ENCODE measurements around the gene REM1.
"Not testable (repeated sequence)": the region's sequence is repeated elsewhere in the genome, so short reads cannot be mapped to it uniquely, and the experiment has no call there.

The REM1 gene

GRCh38 chr20:31474758-31475427, at the start of gene REM1, which contains the start of gene DEFB124:
Gene REM1, plus strand, starts transcription at chr20:31475288. Its CDS starts 1,158 bp downstream, at chr20:31476446.
Gene DEFB124, minus strand, starts transcription at chr20:31475127. Its CDS starts 2,114 bp downstream, at chr20:31473013.
- DNase-seq: no peak

GRCh38 chr20:31425797-31426196, 49.3 kb upstream of the REM1 start:
- no peak for DNase-seq

- not testable (repeated sequence) for DNase-seq
Observed at GRCh38 chr20:31426891-31427551, 48.1 kb upstream of the REM1 start.

GRCh38 chr20:31427576-31427975, 47.5 kb upstream of the REM1 start:
- not testable (repeated sequence) for DNase-seq

GRCh38 chr20:31430568-31431115, 44.4 kb upstream of the REM1 start:
- DNase-seq: no peak

- no peak for DNase-seq
Observed at GRCh38 chr20:31440012-31440659, 35.0 kb upstream of the REM1 start, which contains the start of gene DEFB123. Gene DEFB123, plus strand, starts transcription at chr20:31440632. Its CDS starts 67 bp downstream, at chr20:31440699.

GRCh38 chr20:31446084-31446819, 28.8 kb upstream of the REM1 start:
- no peak for DNase-seq

- DNase-seq: no peak
Observed at GRCh38 chr20:31449511-31450414, 25.3 kb upstream of the REM1 start.

GRCh38 chr20:31452575-31452974, 22.5 kb upstream of the REM1 start:
- DNase-seq: no peak

GRCh38 chr20:31454361-31454760, 20.7 kb upstream of the REM1 start:
- DNase-seq: no peak

GRCh38 chr20:31470946-31471345, 4.1 kb upstream of the REM1 start:
- DNase-seq: not testable (repeated sequence)

GRCh38 chr20:31472395-31473330, 2.4 kb upstream of the REM1 start:
- DNase-seq: no peak

- no peak for DNase-seq
Observed at GRCh38 chr20:31473331-31474096, 1.6 kb upstream of the REM1 start.

GRCh38 chr20:31474097-31474436, 1.0 kb upstream of the REM1 start:
- no peak for DNase-seq

- no peak for DNase-seq
Observed at GRCh38 chr20:31475472-31476293, 595 bp downstream of the REM1 start.

- no peak for DNase-seq
Observed at GRCh38 chr20:31476294-31476585, 1.2 kb downstream of the REM1 start.

GRCh38 chr20:31476643-31477215, 1.6 kb downstream of the REM1 start:
- DNase-seq: no peak

- DNase-seq: no peak
Observed at GRCh38 chr20:31484001-31484400, 8.9 kb downstream of the REM1 start.
